GM12874 (cell line): ENCODE results near the gene MAB21L2.

Experiments used
- TF ChIP-seq, protein P1 (sequence below): IDR thresholded peaks from 2 replicates; pipeline ENCODE4 v1.5.1; 2011; ENCODE audit warnings: low read depth, mild to moderate bottlenecking, control low read depth, low read length, moderate library complexity; ENCODE audit not compliant: insufficient read depth

Gene MAB21L2

DNA sequence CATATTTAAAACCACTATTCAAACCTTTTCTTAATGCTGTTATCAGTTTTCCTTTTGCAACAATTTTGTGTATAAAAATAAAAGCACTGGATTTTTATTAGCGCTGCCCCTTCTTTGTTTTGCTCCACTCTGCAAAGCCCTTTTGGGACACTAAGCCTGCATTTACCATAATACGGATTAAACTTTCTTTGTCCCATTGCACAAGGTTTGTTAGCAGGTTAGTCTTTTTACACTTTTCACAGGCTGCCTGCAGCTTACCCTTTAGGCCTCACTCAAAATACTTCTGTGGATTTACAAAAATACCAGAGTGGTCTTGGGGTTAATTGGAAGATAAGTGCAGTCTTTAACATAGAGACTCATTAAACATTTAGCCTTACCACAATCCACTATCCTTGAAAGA is 35.7 kb upstream of the MAB21L2 start:
- TF ChIP-seq, protein P1, sequence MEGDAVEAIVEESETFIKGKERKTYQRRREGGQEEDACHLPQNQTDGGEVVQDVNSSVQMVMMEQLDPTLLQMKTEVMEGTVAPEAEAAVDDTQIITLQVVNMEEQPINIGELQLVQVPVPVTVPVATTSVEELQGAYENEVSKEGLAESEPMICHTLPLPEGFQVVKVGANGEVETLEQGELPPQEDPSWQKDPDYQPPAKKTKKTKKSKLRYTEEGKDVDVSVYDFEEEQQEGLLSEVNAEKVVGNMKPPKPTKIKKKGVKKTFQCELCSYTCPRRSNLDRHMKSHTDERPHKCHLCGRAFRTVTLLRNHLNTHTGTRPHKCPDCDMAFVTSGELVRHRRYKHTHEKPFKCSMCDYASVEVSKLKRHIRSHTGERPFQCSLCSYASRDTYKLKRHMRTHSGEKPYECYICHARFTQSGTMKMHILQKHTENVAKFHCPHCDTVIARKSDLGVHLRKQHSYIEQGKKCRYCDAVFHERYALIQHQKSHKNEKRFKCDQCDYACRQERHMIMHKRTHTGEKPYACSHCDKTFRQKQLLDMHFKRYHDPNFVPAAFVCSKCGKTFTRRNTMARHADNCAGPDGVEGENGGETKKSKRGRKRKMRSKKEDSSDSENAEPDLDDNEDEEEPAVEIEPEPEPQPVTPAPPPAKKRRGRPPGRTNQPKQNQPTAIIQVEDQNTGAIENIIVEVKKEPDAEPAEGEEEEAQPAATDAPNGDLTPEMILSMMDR: no peak

DNA sequence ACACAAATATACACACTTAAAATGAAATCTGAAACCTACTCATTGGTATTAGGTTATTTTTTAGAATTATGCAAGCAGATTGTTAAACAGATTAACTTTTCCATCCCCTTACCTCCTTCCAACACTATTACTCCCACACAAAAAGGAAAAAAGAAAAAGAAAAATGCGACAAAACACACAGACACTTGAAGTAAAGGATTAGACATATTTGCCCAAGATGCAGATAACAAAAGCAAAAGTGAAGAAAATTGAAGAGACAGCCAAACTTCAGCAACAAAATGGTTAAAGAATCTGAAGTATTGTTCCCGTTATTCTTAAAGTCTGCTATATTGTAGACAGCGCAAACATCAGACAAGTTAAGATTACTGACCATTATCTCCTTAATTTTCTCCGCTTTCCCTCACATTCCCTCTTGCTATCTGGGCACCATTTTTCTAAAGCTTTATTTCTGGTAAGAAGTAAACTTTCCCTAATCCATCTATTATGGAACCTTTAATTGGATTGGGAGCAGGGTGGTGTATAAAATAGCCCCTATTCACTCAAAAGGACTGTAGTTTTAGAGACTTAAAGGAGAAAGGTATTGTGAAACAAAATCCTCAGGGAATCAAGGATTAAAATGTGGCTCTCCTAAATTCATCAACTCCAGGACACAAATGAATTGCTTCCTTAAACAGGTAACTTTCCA is 34.7 kb upstream of the MAB21L2 start:
- TF ChIP-seq, protein P1: no peak

DNA sequence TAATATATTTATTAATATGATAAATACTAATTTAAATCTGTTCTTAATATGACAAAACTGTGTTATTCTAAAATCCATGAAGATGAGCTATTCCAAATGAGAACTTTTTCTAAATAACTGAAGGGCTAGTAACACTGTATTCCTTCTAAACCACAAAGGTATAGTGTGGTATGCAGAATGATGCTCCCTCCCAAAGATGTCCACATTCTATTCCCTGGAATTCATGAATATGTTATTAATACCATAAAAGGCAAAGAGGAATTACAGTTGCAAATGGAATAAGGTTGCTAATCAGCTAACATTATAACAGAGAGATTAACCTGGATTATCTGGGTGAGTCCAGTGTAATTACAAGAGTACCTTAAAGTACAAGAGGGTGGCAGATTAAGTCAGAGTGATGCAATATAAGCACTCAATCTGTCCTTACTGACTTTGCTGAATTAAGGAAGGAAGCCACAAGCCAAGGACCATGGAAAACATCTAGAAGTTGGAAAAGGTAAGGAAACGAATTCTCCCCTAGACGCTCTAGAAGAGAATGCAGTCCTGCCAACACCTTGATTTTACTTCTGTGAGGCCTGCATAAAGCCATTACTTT is 20.7 kb upstream of the MAB21L2 start:
- TF ChIP-seq, protein P1: no peak

DNA sequence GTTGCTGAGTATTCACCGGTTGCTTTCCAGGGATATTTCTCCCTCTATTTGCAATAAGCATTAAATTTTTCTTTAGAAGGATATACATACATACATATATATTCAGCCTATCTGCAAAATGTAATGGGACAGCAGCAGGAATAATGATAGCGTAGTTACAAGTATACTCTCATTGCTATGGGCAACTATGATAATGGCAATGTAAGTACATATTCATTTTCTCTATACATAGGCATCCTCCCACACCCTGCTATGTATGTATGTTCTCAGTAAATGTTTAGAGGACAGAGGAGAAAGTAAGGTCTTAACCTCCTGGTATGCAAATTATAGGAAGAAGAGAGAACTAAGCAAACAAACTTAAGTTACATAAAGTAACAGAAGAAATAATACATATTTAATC is 19.7 kb upstream of the MAB21L2 start:
- TF ChIP-seq, protein P1: no peak

DNA sequence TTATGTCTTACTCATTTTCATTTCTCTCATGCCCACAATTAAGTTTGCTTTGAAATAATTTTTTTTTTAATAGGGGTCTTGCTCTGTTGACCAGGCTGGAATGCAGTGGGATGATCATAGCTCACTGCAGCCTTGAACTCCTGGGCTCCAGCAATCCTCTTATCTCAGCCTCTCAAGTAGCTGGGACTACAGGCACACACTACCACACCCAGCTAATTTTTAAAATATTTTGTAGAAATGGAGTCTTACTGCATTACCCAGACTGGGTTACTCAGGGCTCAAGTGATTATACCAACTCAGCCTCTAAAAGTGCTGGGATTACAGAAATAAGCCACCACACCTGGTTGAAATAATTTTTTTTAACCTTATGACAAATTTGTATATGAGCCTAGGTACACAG is 19.2 kb upstream of the MAB21L2 start:
- TF ChIP-seq, protein P1: no peak

DNA sequence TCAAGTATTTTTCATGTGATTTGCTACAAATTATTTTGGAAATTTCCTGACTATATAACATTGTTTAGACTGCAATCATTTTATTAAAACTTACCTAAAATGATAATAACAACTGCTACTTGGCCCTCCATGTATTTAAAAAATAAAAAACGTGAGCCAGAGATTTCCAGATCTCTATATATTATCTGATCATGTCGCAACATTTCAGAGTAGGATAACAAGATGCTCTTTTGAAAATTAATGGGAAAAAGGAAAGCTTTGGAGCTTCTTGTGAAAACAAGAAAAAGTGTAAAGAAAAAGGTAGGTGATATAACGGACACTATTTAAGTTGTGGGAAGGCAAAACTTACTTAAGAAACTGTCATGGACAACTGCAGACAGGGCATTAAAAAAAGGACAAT is 14.9 kb upstream of the MAB21L2 start:
- TF ChIP-seq, protein P1: no peak

DNA sequence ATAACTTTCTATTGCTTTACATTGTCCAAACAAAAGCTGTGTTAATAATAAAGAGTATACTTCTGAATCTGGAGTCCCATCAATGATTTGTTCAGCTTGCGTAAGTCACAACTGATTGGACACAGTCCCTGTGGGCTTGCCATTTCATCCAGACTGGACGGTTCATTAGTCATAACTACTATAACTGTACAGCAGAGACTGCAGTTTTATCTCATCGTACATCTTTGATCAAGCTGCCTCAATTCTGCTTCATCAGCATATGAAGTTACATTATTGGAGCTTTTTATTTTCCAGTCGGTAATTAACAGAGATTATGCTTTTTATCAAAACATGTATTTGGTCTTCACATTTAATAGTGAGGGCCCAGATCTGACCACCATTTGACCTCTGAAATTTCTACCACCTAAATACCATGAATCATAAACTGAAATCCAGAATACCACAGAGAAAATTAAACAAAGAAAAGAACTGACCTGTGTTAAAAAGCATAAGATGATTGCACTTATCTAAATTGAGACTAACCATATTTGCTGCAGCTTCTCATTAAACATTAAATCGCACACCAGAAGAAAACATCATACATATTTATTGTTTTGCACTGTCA is 12.5 kb upstream of the MAB21L2 start:
- TF ChIP-seq, protein P1: no peak
